Right lobe of liver (tissue), 6 donors: Measurements from ENCODE around the gene ABLIM2. TPM values are rescaled to one million over a fixed set of nuclear protein-coding genes. Genes with fewer than 3 reads are reported as not detected.

Source experiments
- ATAC-seq, 4 donors: fragments of 200-7000 bp; cut with Tn5 transposase; one replicate each; pipeline ENCODE4 v1.9.1; 2020; ENCODE audit warnings: mild to moderate bottlenecking in 4 of 4, moderate library complexity in 4 of 4
- DNase-seq, 3 donors: peaks; one replicate each; pipeline ENCODE4 v3.0.0-alpha.2; 2020
- H3K27ac ChIP-seq, 3 donors: fragments of 200-600 bp; one replicate each; pipeline ENCODE4 v1.8.0; 2022
- H3K27me3 ChIP-seq, 2 donors: fragments of 200-600 bp; one replicate each; pipeline ENCODE4 v1.8.0; 2022
- H3K36me3 ChIP-seq, 4 donors: fragments of 200-600 bp; sonication (generic) in 1 of 4; one replicate each; pipeline versions ENCODE4 v1.5.1 to v1.8.0; 2017 to 2022; ENCODE audit warnings: control low read depth in 1 of 4
- H3K4me1 ChIP-seq, 4 donors: fragments of 200-600 bp; sonication (generic) in 1 of 4; one replicate each; pipeline versions ENCODE4 v1.5.1 to v1.8.0; 2017 to 2022; ENCODE audit warnings: control low read depth in 1 of 4
- H3K4me3 ChIP-seq, 3 donors: fragments of 200-600 bp; one replicate each; pipeline ENCODE4 v1.8.0; 2022
- H3K9me3 ChIP-seq, 4 donors: fragments of 200-600 bp; sonication (generic) in 1 of 4; one replicate each; pipeline versions ENCODE4 v1.5.1 to v1.8.0; 2017 to 2022; ENCODE audit warnings: control low read depth in 1 of 4
- POLR2A ChIP-seq: fragments of 450-650 bp; IDR thresholded peaks from one replicate; pipeline ENCODE4 v1.6.1; 2017; ENCODE audit warnings: antibody characterized with exemption, mild to moderate bottlenecking
- WGBS: methylation state at CpG from one replicate; pipeline ENCODE4 v1.1.6; 2018; ENCODE audit warnings: low coverage, low lambda C conversion rate; ENCODE audit not compliant: insufficient coverage; ENCODE audit errors: missing lambda C conversion rate; 5-methylcytosine and 5-hydroxymethylcytosine counted together
- intact Hi-C, 2 donors: fragments of 100-400 bp; cut with DNase I; formaldehyde crosslinking; loops; one replicate each; pipeline versions ENCODE4 v1.11.2 to v1.14.1; 2022
- microRNA counts: library from miRNA; unstranded; fragments of <30 nt; microRNA quantifications from one replicate; lab custom pipeline; 2016
- microRNA-seq, 2 donors: library from miRNA; unstranded; fragments of <30 nt; microRNA quantifications; one replicate each; pipeline ENCODE4, GENCODE V29; 2019 to 2020
- small RNA-seq, 2 experiments: library from RNA; depleted of rRNA; stranded (forward); fragments of <200 nt; gene quantifications; one replicate each; pipeline ENCODE3, GENCODE V24; 2016
- total RNA-seq, 6 experiments: library from RNA; depleted of rRNA in 2 of 6; stranded (reverse); fragments of >200 nt in 2 of 6; fragmentation: NEBNext Ultra II Directional in 3 of 6; extraction: Animal tissue kit (Norgen Biotek cat#: 25700) in 3 of 6; gene quantifications; one replicate each; pipeline versions ENCODE4 v1.1.0 to v1.2.4, GENCODE V29; 2016 to 2023
- TF ChIP-seq, protein P1 (sequence below), 4 donors: fragments of 200-600 bp in 3 of 4; fragments of 450-650 bp in 1 of 4; IDR thresholded peaks; one replicate each; pipeline versions ENCODE4 v1.5.1 to v1.8.0; 2016 to 2022; ENCODE audit warnings: antibody characterized with exemption in 4 of 4, mild to moderate bottlenecking in 2 of 4
- donor health status: DM: no; HTN: yes; CAD: no.
- donor health status: DM: no; HTN: no; CAD: no.
- donor health status: DM: no; HTN: no; CAD: no.
- donor health status: DM: no; HTN: yes; CAD: no.
- donor health status: DM: no; HTN: yes; CAD: no.

Gene ABLIM2
- total RNA-seq, 6 experiments from 2014 or later = 0.93 to 3.5 (median 2.3) TPM

DNA sequence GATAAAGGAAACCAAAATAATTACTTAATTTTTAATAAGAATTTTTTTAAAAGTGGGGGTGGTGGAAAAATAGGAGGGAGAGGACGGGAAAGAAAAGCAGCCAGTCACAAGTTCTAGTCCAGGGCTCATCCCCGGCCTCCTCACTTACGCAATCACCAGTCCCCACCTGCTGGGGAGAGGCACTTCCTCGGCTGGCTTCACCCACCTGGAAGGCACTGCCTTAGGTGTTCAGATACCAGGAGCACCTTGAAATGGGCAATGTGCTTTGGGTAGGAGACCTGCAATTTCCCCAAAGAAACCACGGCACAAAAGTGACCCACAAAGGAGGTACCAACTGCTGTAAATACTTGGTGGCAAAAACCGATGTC lies 242.8 kb downstream of the ABLIM2 start:
- no peaks in the 10 kb centered on the region for H3K27me3 ChIP-seq
- no peaks in the 10 kb centered on the region for H3K4me1 ChIP-seq
- DNase-seq (no peak), ATAC-seq (no peak)
- TF ChIP-seq, protein P1, sequence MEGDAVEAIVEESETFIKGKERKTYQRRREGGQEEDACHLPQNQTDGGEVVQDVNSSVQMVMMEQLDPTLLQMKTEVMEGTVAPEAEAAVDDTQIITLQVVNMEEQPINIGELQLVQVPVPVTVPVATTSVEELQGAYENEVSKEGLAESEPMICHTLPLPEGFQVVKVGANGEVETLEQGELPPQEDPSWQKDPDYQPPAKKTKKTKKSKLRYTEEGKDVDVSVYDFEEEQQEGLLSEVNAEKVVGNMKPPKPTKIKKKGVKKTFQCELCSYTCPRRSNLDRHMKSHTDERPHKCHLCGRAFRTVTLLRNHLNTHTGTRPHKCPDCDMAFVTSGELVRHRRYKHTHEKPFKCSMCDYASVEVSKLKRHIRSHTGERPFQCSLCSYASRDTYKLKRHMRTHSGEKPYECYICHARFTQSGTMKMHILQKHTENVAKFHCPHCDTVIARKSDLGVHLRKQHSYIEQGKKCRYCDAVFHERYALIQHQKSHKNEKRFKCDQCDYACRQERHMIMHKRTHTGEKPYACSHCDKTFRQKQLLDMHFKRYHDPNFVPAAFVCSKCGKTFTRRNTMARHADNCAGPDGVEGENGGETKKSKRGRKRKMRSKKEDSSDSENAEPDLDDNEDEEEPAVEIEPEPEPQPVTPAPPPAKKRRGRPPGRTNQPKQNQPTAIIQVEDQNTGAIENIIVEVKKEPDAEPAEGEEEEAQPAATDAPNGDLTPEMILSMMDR (IDR thresholded peaks at IDR 0.05) = no peak
- TF ChIP-seq POLR2A = no peak
- H3K27ac ChIP-seq = no peak overlapping the region
- no peak overlapping the region for H3K4me3 ChIP-seq
- H3K36me3 ChIP-seq = no peaks in the 10 kb centered on the region
- 67% methylated on average over 5 of the region's 6 CpGs for WGBS
- intact Hi-C loops = no loop called here
- no peaks in the 10 kb centered on the region for H3K9me3 ChIP-seq

MicroRNA genes within 50 kb of the gene (microRNA counts, 767-probe panel; counts per million panel counts)
- 7,008 counts per million, percentile 21 among the panel's probes with 10 or more counts for microRNA hsa-miR-95 (lab: Ali Mortazavi, UCI)

Small RNA genes lying within 50 kb of the gene (microRNA-seq; reads per million reads assigned to microRNA genes)
- gene MIR95 = 726 to 858 reads per million in 2 donors

Small RNA genes lying within 50 kb of the gene (small RNA-seq; reads per million reads assigned to genes)
- 0.87 to 1.3 reads per million in 2 experiments for gene MIR95

Other genes with a start within 250 kb of the ABLIM2 start
- 1 to 10 TPM in 5 of 6 experiments, under 1 TPM in 1; 0.95 to 3.1 (median 1.9) TPM for gene AFAP1, start 219.0 kb downstream of the ABLIM2 start, total RNA-seq
- gene SH3TC1, start 40.5 kb upstream of the ABLIM2 start, total RNA-seq = 10 to 100 TPM; 13.2 to 48.0 (median 24.9) TPM
- 1 to 10 TPM in 3 of 6 experiments, under 1 TPM in 3; 0.32 to 1.6 (median 1.0) TPM for gene HTRA3, start 110.9 kb upstream of the ABLIM2 start, total RNA-seq